Measurements from ENCODE around the gene SYT2. TPM values are rescaled to one million over a fixed set of nuclear protein-coding genes. Genes with fewer than 3 reads are reported as not detected.
"Not testable (repeated sequence)": the region's sequence is repeated elsewhere in the genome, so short reads cannot be mapped to it uniquely, and the experiment has no call there.

SYT2 gene
- total RNA-seq, 1 experiment from 2014 or later: 0.09 TPM

DNA sequence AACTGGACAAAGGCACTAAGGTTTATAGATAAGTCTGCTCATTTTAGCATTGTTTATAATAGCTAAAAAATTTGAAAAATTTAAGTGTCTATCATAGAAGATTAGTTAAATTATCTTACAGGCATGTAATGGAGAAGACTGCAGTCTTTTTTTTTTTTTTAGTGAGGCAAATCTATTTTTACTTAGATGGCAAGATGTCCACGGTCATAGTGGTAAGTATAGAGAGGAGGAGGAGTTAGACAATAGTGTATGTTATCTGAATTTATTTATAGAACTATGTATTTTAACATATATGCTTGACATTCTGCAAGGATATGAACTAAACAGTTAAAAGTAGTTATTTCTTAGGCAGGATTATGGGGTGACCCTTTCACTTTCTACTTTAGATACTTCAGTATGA is 149.0 kb downstream of the SYT2 start:
- no peak for DNase-seq
- H3K27ac Mint-ChIP-seq (ENCODE audit: unreplicated experiment): no peak overlapping the region
- H3K4me1 Mint-ChIP-seq (ENCODE audit: low read depth, unreplicated experiment): peaks cover 7% of the 10 kb centered on the region
- CTCF ChIA-PET: interaction anchor here (0.7 to 1.0 kb wide), 2 partner anchors 56 to 60 kb away, joined by 3 read pairs; no protein-coding TSS in a partner anchor
- H3K4me3 ChIP-seq (ENCODE audit: low read depth, low read length): no peak overlapping the region
- no TSS peak for BruUV-seq (replicated peaks)
- H3K27me3 Mint-ChIP-seq (ENCODE audit: insufficient read depth, unreplicated experiment): no peaks in the 10 kb centered on the region
- H3K27me3 ChIP-seq (replicated peaks; ENCODE audit: control insufficient read depth, insufficient read depth, low read length): no peaks in the 10 kb centered on the region
- intact Hi-C loops (cut with micrococcal nuclease; ENCODE audit: unreplicated experiment): no loop called here
- H3K9me3 ChIP-seq: no peaks in the 10 kb centered on the region
- H3K4me3 Mint-ChIP-seq (ENCODE audit: unreplicated experiment): no peak overlapping the region
- H3K9me3 Mint-ChIP-seq (ENCODE audit: unreplicated experiment): no peaks in the 10 kb centered on the region
- POLR2A ChIA-PET: no interaction called here
- H3K36me3 ChIP-seq (ENCODE audit: control insufficient read depth, insufficient read depth, low read length): no peaks in the 10 kb centered on the region; the same call in 1 of the 2 replicates
- H3K4me1 ChIP-seq: peaks cover 6% of the 10 kb centered on the region
- peaks cover 5% of the 10 kb centered on the region for H3K36me3 Mint-ChIP-seq (ENCODE audit: insufficient read depth, unreplicated experiment)
- TF ChIP-seq, protein P1, sequence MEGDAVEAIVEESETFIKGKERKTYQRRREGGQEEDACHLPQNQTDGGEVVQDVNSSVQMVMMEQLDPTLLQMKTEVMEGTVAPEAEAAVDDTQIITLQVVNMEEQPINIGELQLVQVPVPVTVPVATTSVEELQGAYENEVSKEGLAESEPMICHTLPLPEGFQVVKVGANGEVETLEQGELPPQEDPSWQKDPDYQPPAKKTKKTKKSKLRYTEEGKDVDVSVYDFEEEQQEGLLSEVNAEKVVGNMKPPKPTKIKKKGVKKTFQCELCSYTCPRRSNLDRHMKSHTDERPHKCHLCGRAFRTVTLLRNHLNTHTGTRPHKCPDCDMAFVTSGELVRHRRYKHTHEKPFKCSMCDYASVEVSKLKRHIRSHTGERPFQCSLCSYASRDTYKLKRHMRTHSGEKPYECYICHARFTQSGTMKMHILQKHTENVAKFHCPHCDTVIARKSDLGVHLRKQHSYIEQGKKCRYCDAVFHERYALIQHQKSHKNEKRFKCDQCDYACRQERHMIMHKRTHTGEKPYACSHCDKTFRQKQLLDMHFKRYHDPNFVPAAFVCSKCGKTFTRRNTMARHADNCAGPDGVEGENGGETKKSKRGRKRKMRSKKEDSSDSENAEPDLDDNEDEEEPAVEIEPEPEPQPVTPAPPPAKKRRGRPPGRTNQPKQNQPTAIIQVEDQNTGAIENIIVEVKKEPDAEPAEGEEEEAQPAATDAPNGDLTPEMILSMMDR (IDR thresholded peaks at IDR 0.05; ENCODE audit: insufficient read depth in 1 of 2, low read depth in 1 of 2, low read length in 1 of 2, severe bottlenecking in 1 of 2, unreplicated experiment in 1 of 2): no peak

DNA sequence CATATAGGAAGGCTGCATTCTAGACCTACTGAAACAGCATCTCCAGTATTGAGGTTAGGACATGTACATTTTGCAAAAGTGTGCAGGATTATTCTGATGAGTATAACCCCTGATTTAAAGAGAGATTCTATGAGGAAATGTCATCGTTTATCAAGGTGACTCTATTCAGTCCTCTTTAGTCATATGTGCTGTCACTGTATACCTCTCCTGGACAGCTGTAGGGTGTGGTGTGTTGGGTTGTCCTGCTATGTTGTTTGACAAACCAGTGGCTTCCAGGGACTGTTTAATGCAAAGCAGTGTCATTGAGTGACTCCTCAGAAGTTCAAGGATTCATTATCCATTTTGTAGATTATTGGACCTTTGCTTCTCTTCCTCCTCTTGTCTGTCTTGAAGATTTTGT is 152.6 kb downstream of the SYT2 start:
- DNase-seq; H3K36me3 Mint-ChIP-seq (ENCODE audit: insufficient read depth, unreplicated experiment); H3K27ac Mint-ChIP-seq (ENCODE audit: unreplicated experiment); H3K4me3 ChIP-seq (ENCODE audit: low read depth, low read length); intact Hi-C loops (cut with micrococcal nuclease; ENCODE audit: unreplicated experiment); H3K4me3 Mint-ChIP-seq (ENCODE audit: unreplicated experiment); H3K9me3 Mint-ChIP-seq (ENCODE audit: unreplicated experiment); CTCF ChIA-PET; H3K9me3 ChIP-seq; BruUV-seq (replicated peaks); H3K36me3 ChIP-seq (ENCODE audit: control insufficient read depth, insufficient read depth, low read length); H3K27me3 ChIP-seq (replicated peaks; ENCODE audit: control insufficient read depth, insufficient read depth, low read length); H3K27me3 Mint-ChIP-seq (ENCODE audit: insufficient read depth, unreplicated experiment); POLR2A ChIA-PET: not testable (repeated sequence)
- H3K4me1 ChIP-seq: peaks cover 11% of the 10 kb centered on the region
- H3K4me1 Mint-ChIP-seq (ENCODE audit: low read depth, unreplicated experiment): peaks cover 14% of the 10 kb centered on the region

DNA sequence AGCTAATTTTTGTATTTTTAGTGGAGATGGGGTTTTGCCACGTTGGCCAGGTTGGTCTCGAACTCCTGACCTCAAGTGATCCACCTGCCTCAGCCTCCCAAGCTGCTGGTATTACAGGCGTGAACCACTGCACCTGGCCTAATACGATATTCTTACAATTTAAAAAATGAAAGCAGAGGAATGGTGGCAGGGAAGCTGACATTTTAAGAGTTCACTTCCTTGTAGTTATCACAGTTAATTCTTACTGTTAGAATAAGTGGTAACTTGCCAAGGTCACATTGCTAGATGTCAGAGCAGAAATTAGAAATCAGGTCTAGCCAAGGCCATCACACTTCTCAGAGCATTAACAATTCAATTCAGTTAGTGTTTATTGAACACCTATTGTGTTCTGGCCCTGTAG is 154.2 kb downstream of the SYT2 start:
- H3K36me3 Mint-ChIP-seq (ENCODE audit: insufficient read depth, unreplicated experiment); H3K27ac Mint-ChIP-seq (ENCODE audit: unreplicated experiment); DNase-seq; H3K27me3 Mint-ChIP-seq (ENCODE audit: insufficient read depth, unreplicated experiment); H3K27me3 ChIP-seq (replicated peaks; ENCODE audit: control insufficient read depth, insufficient read depth, low read length); H3K9me3 ChIP-seq; BruUV-seq (replicated peaks); H3K36me3 ChIP-seq (ENCODE audit: control insufficient read depth, insufficient read depth, low read length); H3K4me1 Mint-ChIP-seq (ENCODE audit: low read depth, unreplicated experiment); H3K4me3 Mint-ChIP-seq (ENCODE audit: unreplicated experiment); POLR2A ChIA-PET; H3K9me3 Mint-ChIP-seq (ENCODE audit: unreplicated experiment); H3K4me3 ChIP-seq (ENCODE audit: low read depth, low read length); intact Hi-C loops (cut with micrococcal nuclease; ENCODE audit: unreplicated experiment); CTCF ChIA-PET: not testable (repeated sequence)
- H3K4me1 ChIP-seq: peaks cover 11% of the 10 kb centered on the region

DNA sequence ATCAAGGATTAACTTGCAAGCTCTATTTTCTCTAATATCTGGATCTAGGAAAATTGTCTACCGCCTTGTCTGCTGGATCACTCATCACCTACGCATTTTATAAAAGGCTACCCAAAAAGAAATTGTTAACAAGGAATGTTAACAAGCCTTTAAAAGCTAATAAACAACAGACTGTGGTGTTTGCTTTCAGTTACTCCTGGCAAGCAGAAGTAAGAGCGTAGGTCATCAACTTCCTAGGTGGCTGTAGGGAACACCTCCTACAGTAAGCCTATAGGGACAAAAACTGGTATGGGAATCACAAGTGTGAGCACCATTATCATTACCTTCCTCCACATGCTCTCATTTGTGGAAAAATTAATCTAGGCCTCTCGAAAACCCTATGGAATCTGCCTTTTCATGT is 155.6 kb downstream of the SYT2 start:
- H3K36me3 Mint-ChIP-seq (ENCODE audit: insufficient read depth, unreplicated experiment); H3K36me3 ChIP-seq (ENCODE audit: control insufficient read depth, insufficient read depth, low read length); H3K27me3 ChIP-seq (replicated peaks; ENCODE audit: control insufficient read depth, insufficient read depth, low read length); H3K27me3 Mint-ChIP-seq (ENCODE audit: insufficient read depth, unreplicated experiment); POLR2A ChIA-PET; H3K4me1 Mint-ChIP-seq (ENCODE audit: low read depth, unreplicated experiment); intact Hi-C loops (cut with micrococcal nuclease; ENCODE audit: unreplicated experiment); CTCF ChIA-PET; H3K9me3 ChIP-seq; DNase-seq; H3K9me3 Mint-ChIP-seq (ENCODE audit: unreplicated experiment); BruUV-seq (replicated peaks); H3K27ac Mint-ChIP-seq (ENCODE audit: unreplicated experiment); H3K4me3 ChIP-seq (ENCODE audit: low read depth, low read length); H3K4me3 Mint-ChIP-seq (ENCODE audit: unreplicated experiment): not testable (repeated sequence)
- peaks cover 11% of the 10 kb centered on the region for H3K4me1 ChIP-seq
